OCI-M1 (cell line): Measurements from ENCODE around the gene MDM2.

Source experiments
- DNase-seq: peaks from one replicate; lab custom pipeline; 2025; lab: John Stamatoyannopoulos, UW

Gene MDM2

DNA sequence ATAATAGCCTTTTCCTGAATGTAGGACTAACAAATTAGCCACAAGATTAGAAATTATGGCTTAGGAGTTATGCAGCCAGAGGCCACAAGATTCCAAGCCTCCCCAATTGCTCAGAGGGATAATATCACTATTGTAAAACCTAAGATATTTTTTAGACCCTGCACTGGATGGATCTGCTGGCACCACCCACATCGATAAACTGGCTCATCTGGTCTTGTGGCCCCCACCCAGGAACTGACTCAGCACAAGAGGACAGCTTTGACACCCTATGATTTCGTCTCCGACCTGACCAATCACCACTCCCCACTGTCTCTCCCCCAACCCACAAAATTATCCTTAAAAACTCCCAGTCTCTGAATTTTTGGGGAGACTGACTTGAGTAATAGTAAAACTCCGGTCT is 70.3 kb downstream of the MDM2 start:
- no peak for DNase-seq

DNA sequence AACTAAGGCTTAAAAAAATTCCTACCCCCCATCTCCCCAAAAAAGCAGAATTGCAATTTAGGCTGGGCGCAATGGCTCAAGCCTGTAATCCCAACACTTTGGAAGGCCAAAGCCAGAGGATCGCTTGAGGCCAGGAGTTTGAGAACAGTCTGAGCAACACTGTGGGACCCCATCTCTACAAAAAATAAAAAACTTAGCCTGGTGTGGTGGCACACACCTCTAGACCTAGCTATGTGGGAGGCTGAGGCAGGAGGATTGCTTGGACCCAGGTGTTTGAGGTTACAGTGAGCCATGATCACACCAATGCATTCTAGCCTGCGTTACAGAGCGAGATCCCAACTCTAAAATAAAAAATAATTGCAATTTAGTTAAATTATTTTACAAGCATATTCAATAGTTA is 70.9 kb downstream of the MDM2 start:
- no peak for DNase-seq

DNA sequence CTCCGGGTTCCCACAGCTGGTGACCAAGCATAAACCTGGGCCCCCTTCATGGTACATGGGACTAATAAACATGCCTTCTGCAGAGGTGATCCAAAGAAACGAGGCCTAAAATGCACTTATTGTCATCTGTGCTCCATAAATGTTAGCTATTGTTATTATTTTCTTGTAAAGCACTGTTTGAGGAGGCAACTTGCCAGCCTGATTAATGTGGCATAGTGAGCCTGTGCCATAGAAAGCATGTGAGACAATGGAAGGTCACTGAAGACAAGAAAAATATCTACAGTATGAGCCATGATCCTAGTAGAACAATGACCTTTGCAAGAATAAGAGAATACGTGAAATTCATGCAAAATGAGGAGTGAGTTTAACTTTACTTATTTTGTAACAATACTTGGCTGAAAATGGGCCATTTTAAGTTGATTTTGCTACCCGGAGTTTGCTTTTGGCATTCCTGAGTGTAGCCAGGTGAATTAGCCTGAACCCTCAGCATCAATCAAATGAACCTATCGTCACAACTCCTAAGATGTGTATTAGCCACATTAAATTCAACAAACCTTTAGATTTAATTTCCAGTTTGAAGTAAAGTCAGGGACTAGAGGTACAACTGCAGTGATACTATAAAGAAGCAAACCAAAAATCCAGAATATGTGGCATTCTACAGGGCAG is 72.8 kb downstream of the MDM2 start:
- no peak for DNase-seq

DNA sequence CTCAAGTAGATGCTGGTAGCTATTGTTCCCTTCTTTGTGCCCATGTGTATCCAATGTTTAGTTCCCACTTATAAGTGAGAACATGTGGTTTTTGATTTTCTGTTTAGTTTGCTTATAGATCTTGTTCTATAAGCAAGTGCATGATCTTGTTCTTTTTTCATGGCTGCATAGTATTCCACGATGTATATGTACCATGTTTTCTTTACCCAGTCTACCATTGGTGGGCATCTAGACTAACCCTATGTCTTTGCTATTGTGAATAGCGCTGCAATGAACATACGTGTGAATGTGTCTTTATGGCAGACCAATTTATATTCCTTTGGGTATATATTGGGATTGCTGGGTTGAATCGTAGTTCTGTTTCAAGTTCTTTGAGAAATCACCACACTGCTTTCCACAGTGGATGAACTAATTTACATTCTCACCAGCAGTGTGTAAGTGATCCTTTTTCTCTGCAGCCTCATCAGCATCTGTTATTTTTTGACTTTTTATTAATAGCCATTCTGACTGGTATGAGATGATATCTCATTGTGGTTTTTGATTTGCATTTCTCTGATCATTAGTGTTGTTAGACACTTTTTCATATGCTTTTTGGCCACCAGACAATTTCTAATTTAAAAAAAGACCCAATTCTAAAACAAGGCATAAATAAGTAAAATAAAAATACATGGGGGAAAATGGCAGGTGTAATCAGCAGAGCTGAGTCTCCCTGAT is 74.4 kb downstream of the MDM2 start:
- DNase-seq = no peak

- no peak for DNase-seq
Measured at GRCh38 chr12:68883151-68883550, 75.2 kb downstream of the MDM2 start.

DNA sequence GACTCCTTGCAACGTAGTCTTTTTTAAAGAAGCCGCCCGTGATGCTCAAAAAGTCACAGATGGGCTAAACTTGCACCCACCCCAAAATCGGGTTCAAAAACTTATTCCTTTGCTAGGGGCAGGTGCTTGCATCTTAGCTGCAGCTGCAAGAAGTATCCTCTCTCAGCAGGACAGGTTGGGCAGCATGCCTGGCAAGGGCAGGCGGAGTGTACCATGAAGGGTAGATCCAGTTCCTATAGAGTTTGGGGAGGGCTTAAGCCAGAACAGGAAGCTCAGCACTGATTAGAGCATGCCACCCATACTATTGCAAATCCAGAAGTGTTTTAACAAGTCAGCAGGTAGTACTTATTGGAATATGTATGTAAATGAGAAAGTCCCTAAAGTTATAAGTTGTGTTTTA is 76.3 kb downstream of the MDM2 start:
- no peak for DNase-seq

- DNase-seq = no peak
Measured at GRCh38 chr12:68885381-68885780, 77.4 kb downstream of the MDM2 start.

GRCh38 chr12:68886636-68887572 is 78.9 kb downstream of the MDM2 start:
- DNase-seq = no peak

DNA sequence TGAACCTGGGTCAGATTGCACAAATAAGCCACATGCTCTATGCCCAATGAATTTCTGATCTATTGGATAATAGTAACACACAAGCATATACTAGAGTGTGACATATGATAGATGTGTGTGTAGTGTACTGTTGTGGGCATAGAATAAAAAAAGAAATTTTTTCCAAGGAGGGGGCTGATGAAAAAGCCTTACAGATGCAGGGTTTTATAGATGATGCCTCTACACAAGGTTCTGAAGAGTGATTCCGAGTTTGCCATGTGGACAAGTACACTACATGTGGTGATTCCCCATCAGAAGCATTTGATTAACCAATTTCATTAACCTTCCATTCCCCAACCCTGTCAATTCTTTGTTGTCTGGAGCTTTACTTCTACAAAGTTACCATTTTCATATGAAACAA is 79.7 kb downstream of the MDM2 start:
- DNase-seq = no peak

GRCh38 chr12:68888243-68888642 is 80.3 kb downstream of the MDM2 start:
- DNase-seq = no peak

GRCh38 chr12:68890701-68891113 is 82.7 kb downstream of the MDM2 start:
- DNase-seq = no peak

- DNase-seq = no peak
Measured at GRCh38 chr12:68891141-68891540, 83.2 kb downstream of the MDM2 start.

DNA sequence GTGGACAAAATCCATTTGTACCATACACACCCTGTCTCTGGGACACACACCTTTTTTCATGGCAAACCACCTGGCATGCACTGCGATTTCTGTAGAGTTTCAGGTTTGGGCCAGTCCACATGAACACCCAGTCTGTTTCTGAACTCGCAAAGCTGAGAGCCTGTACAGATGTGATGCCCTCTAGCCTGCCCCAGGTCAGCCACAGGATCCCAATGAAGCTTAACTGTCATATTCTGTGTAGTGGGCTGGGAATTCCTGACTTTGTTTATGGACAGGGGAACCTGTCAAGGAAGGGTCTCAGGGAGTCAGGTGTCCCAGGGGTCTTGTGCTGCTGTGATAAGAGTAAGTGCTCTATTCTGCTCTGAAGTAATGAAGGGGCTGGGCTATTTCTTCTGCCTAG is 85.2 kb downstream of the MDM2 start:
- DNase-seq = no peak

- no peak for DNase-seq
Measured at GRCh38 chr12:68893741-68894140, 85.8 kb downstream of the MDM2 start.

- no peak for DNase-seq
Measured at GRCh38 chr12:68894276-68894855, 86.4 kb downstream of the MDM2 start.

- DNase-seq = no peak
Measured at GRCh38 chr12:68896881-68897540, 89.0 kb downstream of the MDM2 start.

DNA sequence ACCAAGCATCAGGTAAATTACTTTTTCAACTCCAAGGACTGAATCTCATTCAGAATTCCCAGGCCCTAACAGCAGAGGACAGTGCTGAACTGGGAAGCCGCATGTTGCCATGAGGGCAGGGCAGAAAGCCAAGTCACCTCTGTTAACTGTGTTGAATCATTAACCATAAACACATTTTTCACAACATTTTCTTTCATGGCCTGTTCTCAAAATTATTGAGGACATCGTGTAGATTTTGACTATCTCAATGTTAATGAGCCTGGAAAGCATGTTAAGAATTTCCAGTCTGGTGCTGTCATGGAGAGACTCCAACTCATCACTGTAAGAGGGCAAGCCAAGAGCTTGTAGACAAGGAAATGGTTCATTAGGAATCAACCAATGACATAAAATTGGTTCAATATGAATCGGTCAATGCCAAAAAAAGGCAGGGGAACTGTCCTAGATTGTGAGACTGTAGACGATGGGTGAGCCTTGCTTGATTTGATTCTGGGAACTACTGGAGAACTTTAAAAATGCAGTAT is 91.3 kb downstream of the MDM2 start:
- DNase-seq = no peak

DNA sequence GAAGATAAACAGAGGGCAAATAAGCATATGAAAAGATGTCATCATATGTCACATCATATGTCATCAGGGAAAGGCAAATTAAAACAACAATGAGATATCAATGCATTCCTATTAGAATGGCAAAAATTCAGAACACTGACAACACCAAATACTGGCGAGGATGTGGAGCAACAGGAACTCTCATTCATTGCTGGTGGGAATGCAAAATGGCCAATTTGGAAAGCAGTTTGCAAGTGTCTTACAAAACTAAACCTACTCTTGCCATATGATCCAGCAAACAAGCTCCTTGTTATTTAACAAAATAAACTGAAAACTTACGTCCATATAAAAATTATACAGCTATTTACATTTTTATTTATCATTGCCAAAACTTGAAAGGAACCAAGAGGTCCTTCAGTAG is 92.3 kb downstream of the MDM2 start:
- no peak for DNase-seq
